ENCODE measurements around the gene SLC23A2.

The SLC23A2 gene

DNA sequence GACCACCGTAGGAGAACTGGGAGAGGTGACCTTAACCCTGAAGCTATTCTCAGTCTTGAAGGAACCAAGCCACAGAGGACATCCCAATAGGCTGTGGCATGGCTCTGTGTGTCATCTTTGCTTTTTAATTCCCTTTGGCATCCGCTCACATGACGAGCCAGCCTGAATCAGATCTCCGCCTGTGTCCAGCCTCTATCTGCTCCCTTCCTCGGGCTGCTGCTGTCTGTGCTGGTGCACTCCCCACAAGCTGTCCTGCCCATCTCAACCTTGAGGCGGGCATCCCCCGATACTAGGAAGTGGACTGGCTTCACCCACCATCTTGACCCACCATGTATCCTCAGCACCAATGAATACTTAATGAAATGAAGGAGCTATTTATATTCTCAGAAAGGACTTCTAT, 111.9 kb downstream of the SLC23A2 start:
- no peaks in the 10 kb centered on the region for H3F3A ChIP-seq (ENCODE audit: control insufficient read depth, insufficient read depth)
- TF ChIP-seq, protein P1, sequence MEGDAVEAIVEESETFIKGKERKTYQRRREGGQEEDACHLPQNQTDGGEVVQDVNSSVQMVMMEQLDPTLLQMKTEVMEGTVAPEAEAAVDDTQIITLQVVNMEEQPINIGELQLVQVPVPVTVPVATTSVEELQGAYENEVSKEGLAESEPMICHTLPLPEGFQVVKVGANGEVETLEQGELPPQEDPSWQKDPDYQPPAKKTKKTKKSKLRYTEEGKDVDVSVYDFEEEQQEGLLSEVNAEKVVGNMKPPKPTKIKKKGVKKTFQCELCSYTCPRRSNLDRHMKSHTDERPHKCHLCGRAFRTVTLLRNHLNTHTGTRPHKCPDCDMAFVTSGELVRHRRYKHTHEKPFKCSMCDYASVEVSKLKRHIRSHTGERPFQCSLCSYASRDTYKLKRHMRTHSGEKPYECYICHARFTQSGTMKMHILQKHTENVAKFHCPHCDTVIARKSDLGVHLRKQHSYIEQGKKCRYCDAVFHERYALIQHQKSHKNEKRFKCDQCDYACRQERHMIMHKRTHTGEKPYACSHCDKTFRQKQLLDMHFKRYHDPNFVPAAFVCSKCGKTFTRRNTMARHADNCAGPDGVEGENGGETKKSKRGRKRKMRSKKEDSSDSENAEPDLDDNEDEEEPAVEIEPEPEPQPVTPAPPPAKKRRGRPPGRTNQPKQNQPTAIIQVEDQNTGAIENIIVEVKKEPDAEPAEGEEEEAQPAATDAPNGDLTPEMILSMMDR (IDR thresholded peaks at IDR 0.05; ENCODE audit: low read depth, low read length, poor library complexity, severe bottlenecking) = no peak
- no peak for TF ChIP-seq EZH2phosphoT487 (IDR thresholded peaks at IDR 0.05; ENCODE audit: borderline replicate concordance, low read length)
- peaks cover 10% of the 10 kb centered on the region for H3K4me1 ChIP-seq (ENCODE audit: control insufficient read depth, low read length)
- H3K4me3 ChIP-seq (ENCODE audit: low read length) = no peak overlapping the region
- peaks cover 7% of the 10 kb centered on the region for H3K79me2 ChIP-seq (ENCODE audit: control insufficient read depth, low read length)
- no peaks in the 10 kb centered on the region for H4K20me1 ChIP-seq (ENCODE audit: control insufficient read depth, insufficient read depth, low read depth, low read length)
- no peaks in the 10 kb centered on the region for H3K9me2 ChIP-seq (replicated peaks; ENCODE audit: control insufficient read depth, low read length)
- H3K4me2 ChIP-seq (ENCODE audit: low read length) = no peak overlapping the region
- H3K9me3 ChIP-seq (ENCODE audit: control insufficient read depth, insufficient read depth, low read length) = no peaks in the 10 kb centered on the region
- H3K36me3 ChIP-seq (ENCODE audit: control insufficient read depth, low read length) = peaks cover 75% of the 10 kb centered on the region
- no peaks in the 10 kb centered on the region for H3K27me3 ChIP-seq (ENCODE audit: control insufficient read depth, low read length)
- no peak overlapping the region for H3K27ac ChIP-seq (ENCODE audit: low read depth, low read length)

DNA sequence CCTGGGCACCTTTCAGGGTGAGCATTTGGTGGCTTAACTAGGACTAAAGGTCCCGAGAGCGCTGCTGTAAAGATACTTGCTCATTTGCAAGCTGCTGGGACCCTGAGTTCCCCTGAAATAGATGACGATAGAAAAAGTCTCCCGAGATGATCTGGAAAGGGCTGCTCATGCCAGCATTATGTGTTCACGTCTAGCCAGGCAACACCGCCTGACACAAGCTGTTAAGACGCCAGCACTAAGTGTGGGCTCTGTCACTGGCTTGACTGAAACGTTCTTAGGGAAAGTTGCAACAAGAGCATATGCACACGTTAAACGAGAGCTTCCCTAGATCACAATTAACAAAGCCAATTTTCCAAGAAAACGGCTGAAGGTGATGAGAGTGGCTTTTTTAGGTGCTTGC, 113.7 kb downstream of the SLC23A2 start:
- no peaks in the 10 kb centered on the region for H3K79me2 ChIP-seq (ENCODE audit: control insufficient read depth, low read length)
- peaks cover 78% of the 10 kb centered on the region for H3K36me3 ChIP-seq (ENCODE audit: control insufficient read depth, low read length)
- H3K9me3 ChIP-seq (ENCODE audit: control insufficient read depth, insufficient read depth, low read length) = no peaks in the 10 kb centered on the region
- H3K4me3 ChIP-seq (ENCODE audit: low read length) = no peak overlapping the region
- no peaks in the 10 kb centered on the region for H3K27me3 ChIP-seq (ENCODE audit: control insufficient read depth, low read length)
- H3F3A ChIP-seq (ENCODE audit: control insufficient read depth, insufficient read depth) = no peaks in the 10 kb centered on the region
- H3K4me1 ChIP-seq (ENCODE audit: control insufficient read depth, low read length) = no peaks in the 10 kb centered on the region
- H3K4me2 ChIP-seq (ENCODE audit: low read length) = no peak overlapping the region
- TF ChIP-seq, protein P1 (IDR thresholded peaks at IDR 0.05; ENCODE audit: low read depth, low read length, poor library complexity, severe bottlenecking) = no peak
- no peak for TF ChIP-seq EZH2phosphoT487 (IDR thresholded peaks at IDR 0.05; ENCODE audit: borderline replicate concordance, low read length)
- no peaks in the 10 kb centered on the region for H3K9me2 ChIP-seq (replicated peaks; ENCODE audit: control insufficient read depth, low read length)
- no peaks in the 10 kb centered on the region for H4K20me1 ChIP-seq (ENCODE audit: control insufficient read depth, insufficient read depth, low read depth, low read length)
- no peak overlapping the region for H3K27ac ChIP-seq (ENCODE audit: low read depth, low read length)

DNA sequence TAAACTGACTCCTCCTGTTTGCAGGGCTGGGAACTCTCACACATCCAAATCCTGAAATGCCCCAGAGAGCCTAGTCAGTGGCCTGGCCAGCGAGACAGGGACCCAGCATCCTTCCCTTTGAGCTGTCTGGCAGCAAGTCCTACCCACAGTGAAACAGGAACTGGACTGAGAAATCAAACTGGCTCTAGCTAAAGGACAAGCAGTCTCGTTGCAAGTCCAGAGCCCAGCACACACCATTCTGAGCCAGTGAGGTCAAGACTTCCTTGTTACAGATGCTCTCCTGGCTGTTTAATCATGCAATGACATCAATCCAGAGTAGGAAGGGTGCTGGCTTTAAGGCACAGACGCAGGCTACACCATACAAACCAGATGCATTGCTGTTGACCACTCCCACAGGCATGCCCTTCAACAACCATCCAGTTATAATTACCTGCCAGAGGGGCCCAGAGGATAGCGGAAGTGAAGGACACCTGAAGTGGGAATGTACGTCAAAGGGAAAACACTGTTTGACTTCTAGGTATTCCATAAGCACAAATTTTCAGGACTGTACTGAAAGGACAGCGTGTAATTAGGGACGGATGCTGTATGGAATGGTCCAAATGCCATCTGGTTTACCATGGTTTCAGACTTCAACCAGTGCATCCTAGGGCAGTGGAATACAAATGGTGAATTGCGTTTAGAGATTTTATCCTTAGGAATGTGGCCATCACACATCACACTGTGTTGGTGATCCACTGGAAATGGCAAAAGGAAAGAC, 114.4 kb downstream of the SLC23A2 start:
- peaks cover 77% of the 10 kb centered on the region for H3K36me3 ChIP-seq (ENCODE audit: control insufficient read depth, low read length)
- H3F3A ChIP-seq (ENCODE audit: control insufficient read depth, insufficient read depth) = no peaks in the 10 kb centered on the region
- no peaks in the 10 kb centered on the region for H3K79me2 ChIP-seq (ENCODE audit: control insufficient read depth, low read length)
- TF ChIP-seq, protein P1 (IDR thresholded peaks at IDR 0.05; ENCODE audit: low read depth, low read length, poor library complexity, severe bottlenecking) = no peak
- TF ChIP-seq EZH2phosphoT487 (IDR thresholded peaks at IDR 0.05; ENCODE audit: borderline replicate concordance, low read length) = no peak
- H3K4me3 ChIP-seq (ENCODE audit: low read length) = no peak overlapping the region
- H3K4me2 ChIP-seq (ENCODE audit: low read length) = no peak overlapping the region
- H4K20me1 ChIP-seq (ENCODE audit: control insufficient read depth, insufficient read depth, low read depth, low read length) = no peaks in the 10 kb centered on the region
- H3K4me1 ChIP-seq (ENCODE audit: control insufficient read depth, low read length) = no peaks in the 10 kb centered on the region
- H3K27ac ChIP-seq (ENCODE audit: low read depth, low read length) = no peak overlapping the region
- H3K27me3 ChIP-seq (ENCODE audit: control insufficient read depth, low read length) = no peaks in the 10 kb centered on the region
- no peaks in the 10 kb centered on the region for H3K9me2 ChIP-seq (replicated peaks; ENCODE audit: control insufficient read depth, low read length)
- no peaks in the 10 kb centered on the region for H3K9me3 ChIP-seq (ENCODE audit: control insufficient read depth, insufficient read depth, low read length)
